MG63 (cell line): Measurements from ENCODE around the gene SRP54. TPM values are rescaled to one million over a fixed set of nuclear protein-coding genes. Genes with fewer than 3 reads are reported as not detected.

Experiments
- DNase-seq: peaks from one replicate; pipeline ENCODE4 v3.0.0-alpha.2; 2020
- H3K27me3 ChIP-seq: fragments of 250-450 bp; sonication (Bioruptor Pico); 2 replicates; pipeline ENCODE4 v1.5.1; 2020; ENCODE audit warnings: mild to moderate bottlenecking, moderate library complexity
- H3K36me3 ChIP-seq: fragments of 250-450 bp; sonication (Bioruptor Pico); 2 replicates; pipeline ENCODE4 v1.5.1; 2020; ENCODE audit warnings: mild to moderate bottlenecking, moderate library complexity
- H3K4me3 ChIP-seq: fragments of 250-450 bp; sonication (Bioruptor Pico); 2 replicates; pipeline ENCODE4 v1.5.1; 2020; ENCODE audit warnings: mild to moderate bottlenecking, moderate library complexity
- H3K9me3 ChIP-seq: fragments of 250-450 bp; sonication (Bioruptor Pico); 2 replicates; pipeline ENCODE4 v1.5.1; 2020; ENCODE audit warnings: mild to moderate bottlenecking, moderate library complexity
- total RNA-seq: library from RNA; depleted of rRNA; stranded (reverse); fragments of >200 nt; shearing (Covaris generic); gene quantifications from 2 replicates; pipeline ENCODE4 v1.2.3, GENCODE V29; 2014; ENCODE audit warnings: low replicate concordance; rRNA removed

Gene SRP54
- total RNA-seq, 1 experiment from 2014 or later, result 41.9 TPM

DNA sequence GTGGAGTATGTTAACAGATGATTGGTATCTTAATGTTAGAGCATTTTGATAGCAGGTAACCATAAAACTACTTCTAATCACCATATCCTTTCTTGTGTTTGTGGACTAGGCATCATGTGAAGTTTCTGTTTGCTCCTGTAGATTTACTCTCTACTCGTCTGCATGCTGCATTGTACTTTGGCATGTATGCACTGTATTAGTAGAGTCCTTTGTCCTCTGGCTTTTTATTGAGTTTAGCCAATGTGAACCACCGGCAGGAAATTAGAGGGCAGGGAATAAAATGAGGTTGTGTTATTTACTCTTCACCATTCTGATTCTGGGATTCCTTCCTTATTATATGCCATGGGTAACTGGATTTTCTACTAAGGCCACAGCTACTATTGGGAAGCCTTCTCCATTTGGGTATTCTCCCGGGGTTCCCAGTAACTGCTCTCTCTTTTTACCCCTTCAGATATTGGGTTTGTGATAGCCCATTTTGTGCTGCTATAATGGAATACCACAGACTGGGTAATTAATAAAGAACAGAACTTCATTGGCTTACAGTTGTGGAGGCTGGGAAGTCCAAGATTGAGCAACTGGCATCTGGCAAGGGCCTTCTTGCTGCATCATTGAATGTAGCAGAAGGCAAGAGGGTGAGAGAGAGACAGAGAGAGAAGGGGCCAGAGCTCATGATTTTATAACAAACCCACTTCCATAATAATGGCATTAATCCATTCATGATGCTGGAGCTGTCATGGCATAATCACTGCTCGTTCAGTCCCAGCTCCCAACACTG lies 85.6 kb downstream of the SRP54 start:
- Histone ChIP-seq H3K4me3 (no peak overlapping the region), H3K27me3 (no peaks in the 10 kb centered on the region), H3K36me3 (no peaks in the 10 kb centered on the region; the same call in 1 of the 2 replicates), H3K9me3 (no peaks in the 10 kb centered on the region)
- no peak for DNase-seq

DNA sequence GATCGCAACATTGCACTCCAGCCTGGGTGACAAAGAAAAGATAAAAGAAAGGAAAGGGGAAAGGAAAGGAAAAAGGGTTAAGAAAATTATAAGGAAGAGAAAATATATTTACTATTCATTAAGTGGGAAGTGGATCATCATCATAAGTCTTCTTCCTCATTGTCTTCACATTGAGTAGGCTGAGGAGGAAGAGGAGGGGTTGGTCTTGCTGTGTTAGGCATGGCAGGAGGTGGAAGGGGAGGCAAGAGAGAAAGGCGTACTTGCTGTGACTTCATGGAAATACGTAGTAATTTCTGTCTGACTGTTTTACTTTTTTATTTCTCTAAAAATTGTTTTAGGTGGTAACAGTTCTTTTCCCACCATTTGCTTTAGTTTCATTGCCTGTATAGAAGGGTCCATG lies 89.4 kb downstream of the SRP54 start:
- DNase-seq, result no peak
- no peaks in the 10 kb centered on the region for H3K27me3 ChIP-seq
- H3K9me3 ChIP-seq, result no peaks in the 10 kb centered on the region
- H3K36me3 ChIP-seq, result no peaks in the 10 kb centered on the region; the same call in 1 of the 2 replicates
- H3K4me3 ChIP-seq, result no peak overlapping the region

DNA sequence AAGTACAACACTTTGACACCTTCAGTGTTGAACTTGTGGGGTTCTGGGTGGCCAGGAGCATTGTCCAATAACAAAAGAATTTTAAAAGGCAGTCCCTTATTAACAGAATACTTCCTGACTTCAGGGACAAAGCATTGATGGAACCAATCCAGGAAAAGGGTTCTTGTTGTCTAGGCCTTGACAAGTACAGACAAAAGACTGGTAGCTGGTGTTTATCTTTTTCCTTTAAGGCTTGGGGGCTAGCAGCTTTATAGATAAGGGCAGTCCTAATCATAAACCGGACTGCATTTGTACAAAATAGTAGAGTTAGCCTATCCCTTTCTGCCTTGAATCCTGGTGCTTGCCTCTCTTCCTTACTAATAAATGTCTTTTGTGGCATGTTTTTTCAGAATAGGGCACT lies 90.7 kb downstream of the SRP54 start:
- H3K36me3 ChIP-seq, result no peaks in the 10 kb centered on the region; the same call in 1 of the 2 replicates
- no peaks in the 10 kb centered on the region for H3K9me3 ChIP-seq
- no peak overlapping the region for H3K4me3 ChIP-seq
- no peaks in the 10 kb centered on the region for H3K27me3 ChIP-seq
- DNase-seq, result no peak

DNA sequence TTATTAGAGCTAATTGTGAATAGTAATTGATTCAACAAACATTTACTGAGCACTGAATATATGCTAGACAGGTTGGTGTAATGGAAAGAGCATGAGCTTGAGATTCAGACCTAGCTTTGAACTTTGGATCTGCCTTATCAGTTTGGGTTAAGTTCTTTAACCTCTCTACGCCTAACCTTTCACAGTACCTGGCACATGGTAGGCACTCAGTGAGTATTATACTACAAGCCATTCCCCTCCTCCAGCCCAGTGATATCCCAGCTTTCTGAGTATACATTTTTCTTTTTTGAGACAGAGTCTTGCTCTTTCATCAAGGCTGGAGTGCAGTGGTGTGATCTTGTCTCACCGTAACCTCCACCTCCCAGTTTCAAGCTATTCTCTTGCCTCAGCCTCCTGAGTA lies 95.3 kb downstream of the SRP54 start:
- no peak for DNase-seq
- Histone ChIP-seq H3K4me3 (no peak overlapping the region), H3K9me3 (no peaks in the 10 kb centered on the region), H3K36me3 (no peaks in the 10 kb centered on the region; the same call in 1 of the 2 replicates), H3K27me3 (no peaks in the 10 kb centered on the region)

Other genes starting within 250 kb of the SRP54 start
- 20.4 and 21.8 TPM in 2 replicates for gene BAZ1A, start 107.6 kb upstream of the SRP54 start, total RNA-seq
- gene FAM177A1, start 63.3 kb downstream of the SRP54 start, total RNA-seq, result 15.7 and 38.3 TPM in 2 replicates
- gene PPP2R3C, start 139.0 kb downstream of the SRP54 start, total RNA-seq, result 13.3 and 18.0 TPM in 2 replicates
- 17.8 and 21.2 TPM in 2 replicates for gene PRORP, start 139.6 kb downstream of the SRP54 start, total RNA-seq